CD14-positive monocyte (primary cell): ENCODE results near the gene RPL7A. TPM values are rescaled to one million over a fixed set of nuclear protein-coding genes. Genes with fewer than 3 reads are reported as not detected.

Source experiments
- DNase-seq, 3 donors: peaks; one replicate each; pipeline ENCODE4 v3.0.0-alpha.2; 2011 to 2022
- H2AFZ ChIP-seq: 2 replicates; pipeline ENCODE4 v1.6.0; 2012; ENCODE audit warnings: mild to moderate bottlenecking, low read depth, low read length, inconsistent platforms; ENCODE audit not compliant: insufficient read depth, poor library complexity, severe bottlenecking
- H3K27ac ChIP-seq, 2 donors: 1 replicate in 1 of 2; 2 replicates in 1 of 2; pipeline ENCODE4 v1.5.1; 2012 to 2013; ENCODE audit warnings: low read length in 2 of 2, control low read depth in 1 of 2, inconsistent platforms in 1 of 2, low read depth in 1 of 2, mild to moderate bottlenecking in 1 of 2
- H3K27me3 ChIP-seq, 2 donors: one replicate each; pipeline versions ENCODE4 v1.6.0 to v1.6.1; 2011 to 2013; ENCODE audit warnings: low read length in 2 of 2; ENCODE audit not compliant: control insufficient read depth in 2 of 2, insufficient read depth in 2 of 2
- H3K36me3 ChIP-seq, 2 donors: replicated peaks in 1 of 2; 1 replicate in 1 of 2; 2 replicates in 1 of 2; pipeline versions ENCODE4 v1.5.1 to v1.6.1; 2012 to 2013; ENCODE audit warnings: low read length in 2 of 2, control low read depth in 1 of 2, inconsistent platforms in 1 of 2, mild to moderate bottlenecking in 1 of 2; ENCODE audit not compliant: insufficient read depth in 2 of 2, control insufficient read depth in 1 of 2
- H3K4me1 ChIP-seq, 2 donors: 1 replicate in 1 of 2; 2 replicates in 1 of 2; pipeline versions ENCODE4 v1.5.1 to v1.6.1; 2012 to 2013; ENCODE audit warnings: low read length in 2 of 2, control low read depth in 1 of 2, inconsistent platforms in 1 of 2, mild to moderate bottlenecking in 1 of 2, moderate library complexity in 1 of 2; ENCODE audit not compliant: insufficient read depth in 2 of 2, control insufficient read depth in 1 of 2
- H3K4me2 ChIP-seq: replicated peaks from 2 replicates; pipeline ENCODE3; 2012; ENCODE audit warnings: low read length, moderate library complexity, mild to moderate bottlenecking; ENCODE audit not compliant: poor library complexity, severe bottlenecking; ENCODE audit errors: extremely low read depth
- H3K4me3 ChIP-seq, 3 experiments: fragments of 200-600 bp in 1 of 3; sonication (generic) in 1 of 3; replicated peaks in 1 of 3; 1 replicate in 2 of 3; 2 replicates in 1 of 3; pipeline ENCODE4 v1.5.1; 2011 to 2013; ENCODE audit warnings: low read length in 3 of 3, mild to moderate bottlenecking in 3 of 3, control low read depth in 2 of 3, low read depth in 2 of 3, inconsistent platforms in 1 of 3, moderate library complexity in 1 of 3
- H3K79me2 ChIP-seq: 2 replicates; pipeline ENCODE4 v1.6.0; 2012; ENCODE audit warnings: mild to moderate bottlenecking, control low read depth, inconsistent platforms, low read length, moderate library complexity; ENCODE audit not compliant: insufficient read depth
- H3K9ac ChIP-seq: 2 replicates; pipeline ENCODE4 v1.6.0; 2017; ENCODE audit warnings: low read length, mild to moderate bottlenecking; ENCODE audit not compliant: insufficient read depth, poor library complexity, severe bottlenecking
- H3K9me3 ChIP-seq, 2 donors: replicated peaks in 1 of 2; 1 replicate in 1 of 2; 2 replicates in 1 of 2; pipeline versions ENCODE4 v1.5.1 to v1.6.1; 2012 to 2013; ENCODE audit warnings: low read length in 2 of 2, control low read depth in 1 of 2; ENCODE audit not compliant: control insufficient read depth in 1 of 2, insufficient read depth in 1 of 2
- H4K20me1 ChIP-seq: 2 replicates; pipeline ENCODE4 v1.6.0; 2012; ENCODE audit warnings: mild to moderate bottlenecking, low read length, control low read depth, moderate library complexity; ENCODE audit not compliant: insufficient read depth
- H3K27ac Mint-ChIP-seq, 7 donors: one replicate each; pipeline ENCODE4 v1.8.0; 2020; ENCODE audit warnings: mild to moderate bottlenecking in 7 of 7, mixed read lengths in 7 of 7, moderate library complexity in 6 of 7, inconsistent platforms in 2 of 7
- H3K27me3 Mint-ChIP-seq, 3 donors: one replicate each; pipeline ENCODE4 v1.8.0; 2021 to 2022; ENCODE audit warnings: low read depth in 3 of 3, mild to moderate bottlenecking in 3 of 3, mixed read lengths in 3 of 3, moderate library complexity in 3 of 3, inconsistent platforms in 1 of 3
- H3K36me3 Mint-ChIP-seq, 2 donors: one replicate each; pipeline ENCODE4 v1.8.0; 2020; ENCODE audit warnings: mixed read lengths in 2 of 2, inconsistent platforms in 1 of 2, mild to moderate bottlenecking in 1 of 2
- H3K4me1 Mint-ChIP-seq: one replicate; pipeline ENCODE4 v1.8.0; 2020; ENCODE audit warnings: mild to moderate bottlenecking, mixed read lengths
- H3K4me3 Mint-ChIP-seq, 2 donors: one replicate each; pipeline ENCODE4 v1.8.0; 2020; ENCODE audit warnings: mild to moderate bottlenecking in 2 of 2, mixed read lengths in 2 of 2, moderate library complexity in 1 of 2
- H3K9me3 Mint-ChIP-seq, 7 donors: one replicate each; pipeline ENCODE4 v1.8.0; 2020 to 2022; ENCODE audit warnings: mixed read lengths in 7 of 7, mild to moderate bottlenecking in 6 of 7, moderate library complexity in 6 of 7, inconsistent platforms in 2 of 7
- WGBS: methylation state at CpG from one replicate; pipeline ENCODE4 v1.1.5; 2013; ENCODE audit warnings: missing lambda C conversion rate; ENCODE audit not compliant: insufficient coverage; 5-methylcytosine and 5-hydroxymethylcytosine counted together
- intact Hi-C, 2 donors: fragments of 100-400 bp; cut with micrococcal nuclease; formaldehyde crosslinking; loops; one replicate each; pipeline versions ENCODE4 v1.15.0 to v1.15.1; 2023
- polyA plus RNA-seq, 3 donors: library from polyadenylated mRNA; depleted of rRNA in 1 of 3; unstranded in 2 of 3; stranded (reverse) in 1 of 3; fragments of 300-500 nt in 2 of 3; fragments of >200 nt in 1 of 3; fragmentation: Illumina TruSeq in 2 of 3; gene quantifications; 1 replicate in 2 of 3; 2 replicates in 1 of 3; pipeline ENCODE4 v1.2.3, GENCODE V29; 2012 to 2021
- TF ChIP-seq, protein P1 (sequence below): fragments of 200-600 bp; IDR thresholded peaks from one replicate; pipeline ENCODE4 v1.8.0; 2022; ENCODE audit warnings: antibody characterized with exemption, mild to moderate bottlenecking

The RPL7A gene
- polyA plus RNA-seq, 3 donors: 390 to 2,322 (median 437) TPM

DNA sequence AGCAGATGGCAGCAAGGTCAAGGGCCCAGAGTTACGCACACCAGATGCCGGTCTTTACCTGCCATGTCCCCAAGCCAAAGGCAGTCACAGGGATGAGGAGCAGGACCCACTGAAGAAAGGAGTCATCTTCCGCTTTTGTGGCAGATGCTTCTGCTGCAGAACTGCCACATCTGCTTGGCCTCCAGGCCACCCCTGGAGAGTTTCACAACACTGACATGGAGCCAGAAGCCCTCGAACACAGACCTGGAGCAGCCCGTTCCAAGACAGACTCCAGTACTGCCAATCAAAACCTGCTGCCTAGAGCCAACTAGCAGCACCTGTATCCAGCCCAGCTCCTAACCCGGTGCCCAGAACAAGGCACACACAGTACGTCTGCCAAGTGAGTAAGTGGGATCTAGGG, 6.7 kb downstream of the RPL7A start:
- peaks cover 58% of the 10 kb centered on the region for H4K20me1 ChIP-seq
- DNase-seq: no peak
- intact Hi-C loops: no loop called here
- peaks cover 0 to 2% (median 0%) of the 10 kb centered on the region in 7 donors for H3K9me3 Mint-ChIP-seq
- H3K4me3 Mint-ChIP-seq: no peak overlapping the region
- H3K4me1 ChIP-seq: peaks cover 29 to 37% of the 10 kb centered on the region in 2 donors
- peak overlapping the region in 3 of 7 donors; percentile 19 to 83 (median 59) for H3K27ac Mint-ChIP-seq
- H3K9ac ChIP-seq: no peak overlapping the region
- H3K79me2 ChIP-seq: peaks cover 24% of the 10 kb centered on the region
- peaks cover 45 to 56% of the 10 kb centered on the region in 2 donors for H3K36me3 Mint-ChIP-seq
- no peaks in the 10 kb centered on the region for H3K9me3 ChIP-seq
- peaks cover 41 to 55% of the 10 kb centered on the region in 2 donors for H3K36me3 ChIP-seq
- TF ChIP-seq, protein P1, sequence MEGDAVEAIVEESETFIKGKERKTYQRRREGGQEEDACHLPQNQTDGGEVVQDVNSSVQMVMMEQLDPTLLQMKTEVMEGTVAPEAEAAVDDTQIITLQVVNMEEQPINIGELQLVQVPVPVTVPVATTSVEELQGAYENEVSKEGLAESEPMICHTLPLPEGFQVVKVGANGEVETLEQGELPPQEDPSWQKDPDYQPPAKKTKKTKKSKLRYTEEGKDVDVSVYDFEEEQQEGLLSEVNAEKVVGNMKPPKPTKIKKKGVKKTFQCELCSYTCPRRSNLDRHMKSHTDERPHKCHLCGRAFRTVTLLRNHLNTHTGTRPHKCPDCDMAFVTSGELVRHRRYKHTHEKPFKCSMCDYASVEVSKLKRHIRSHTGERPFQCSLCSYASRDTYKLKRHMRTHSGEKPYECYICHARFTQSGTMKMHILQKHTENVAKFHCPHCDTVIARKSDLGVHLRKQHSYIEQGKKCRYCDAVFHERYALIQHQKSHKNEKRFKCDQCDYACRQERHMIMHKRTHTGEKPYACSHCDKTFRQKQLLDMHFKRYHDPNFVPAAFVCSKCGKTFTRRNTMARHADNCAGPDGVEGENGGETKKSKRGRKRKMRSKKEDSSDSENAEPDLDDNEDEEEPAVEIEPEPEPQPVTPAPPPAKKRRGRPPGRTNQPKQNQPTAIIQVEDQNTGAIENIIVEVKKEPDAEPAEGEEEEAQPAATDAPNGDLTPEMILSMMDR: no peak
- H3K27me3 ChIP-seq: no peaks in the 10 kb centered on the region
- no peak overlapping the region for H3K4me3 ChIP-seq
- H3K4me2 ChIP-seq: no peak overlapping the region
- peak overlapping the region in 1 of 2 donors; percentile 4 for H3K27ac ChIP-seq
- H3K4me1 Mint-ChIP-seq: peaks cover 45% of the 10 kb centered on the region
- 74% methylated on average over 7 of the region's 7 CpGs for WGBS
- peaks cover 0 to 2% (median 2%) of the 10 kb centered on the region in 3 donors for H3K27me3 Mint-ChIP-seq
- H2AFZ ChIP-seq: no peak overlapping the region

DNA sequence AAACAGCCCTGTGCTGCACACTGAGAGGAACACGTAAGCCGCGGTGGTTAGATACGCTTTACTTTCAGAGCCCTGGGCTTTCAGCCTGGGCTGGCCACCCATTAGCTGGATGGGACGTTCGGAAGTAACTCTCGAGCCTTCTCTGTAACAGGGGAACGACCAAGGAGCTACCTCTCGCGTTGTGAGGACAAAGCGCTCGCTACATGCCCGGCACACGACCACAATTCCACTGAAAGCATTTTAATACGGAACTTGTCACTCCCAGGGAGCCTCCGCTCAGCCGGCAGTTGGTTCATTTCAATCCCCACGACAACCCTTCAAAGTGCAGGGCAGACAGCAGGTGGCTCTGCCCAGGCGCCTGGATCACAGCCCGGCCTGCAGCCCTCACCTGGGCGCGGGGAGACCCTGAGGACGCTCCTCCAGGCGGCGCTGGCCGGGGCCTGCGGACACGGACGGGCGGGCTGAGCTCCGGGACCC, 7.9 kb downstream of the RPL7A start:
- H3K27ac Mint-ChIP-seq: peak overlapping the region; percentile 33 to 91 (median 86)
- peak overlapping the region; percentile 91 for H3K4me2 ChIP-seq
- H3K9me3 ChIP-seq: no peaks in the 10 kb centered on the region
- intact Hi-C loops: loop anchor here in 1 of 2 donors (2.0 kb wide), 1 partner anchor 19 kb away; no protein-coding TSS in a partner anchor
- DNase-seq: no peak
- H3K27ac ChIP-seq: peak overlapping the region; percentile 38 to 75
- no peaks in the 10 kb centered on the region for H3K27me3 ChIP-seq
- peaks cover 42% of the 10 kb centered on the region for H3K4me1 Mint-ChIP-seq
- WGBS: 0% methylated on average over 31 of the region's 31 CpGs
- H3K4me3 Mint-ChIP-seq: peak overlapping the region; percentile 83 to 89
- H3K79me2 ChIP-seq: peaks cover 23% of the 10 kb centered on the region
- peak overlapping the region; percentile 56 to 89 (median 68) for H3K4me3 ChIP-seq
- peaks cover 29 to 35% of the 10 kb centered on the region in 2 donors for H3K4me1 ChIP-seq
- H4K20me1 ChIP-seq: peaks cover 54% of the 10 kb centered on the region
- H3K36me3 Mint-ChIP-seq: peaks cover 42 to 55% of the 10 kb centered on the region in 2 donors
- peaks cover 39 to 55% of the 10 kb centered on the region in 2 donors for H3K36me3 ChIP-seq
- peaks cover 0 to 2% (median 2%) of the 10 kb centered on the region in 3 donors for H3K27me3 Mint-ChIP-seq
- H3K9ac ChIP-seq: peak overlapping the region; percentile 71
- peak overlapping the region; percentile 69 for H2AFZ ChIP-seq
- peaks cover 0 to 2% (median 0%) of the 10 kb centered on the region in 7 donors for H3K9me3 Mint-ChIP-seq
- TF ChIP-seq, protein P1: no peak
